Left lobe of liver (tissue), 2 donors: Measurements from ENCODE around the gene AGK. TPM values are rescaled to one million over a fixed set of nuclear protein-coding genes. Genes with fewer than 3 reads are reported as not detected.
"Not testable (repeated sequence)": the region's sequence is repeated elsewhere in the genome, so short reads cannot be mapped to it uniquely, and the experiment has no call there.

Source experiments
- ATAC-seq: fragments of 200-7000 bp; cut with Tn5 transposase; one replicate; pipeline ENCODE4 v1.9.1; 2020; ENCODE audit warnings: mild to moderate bottlenecking, moderate library complexity
- DNase-seq: peaks from one replicate; pipeline ENCODE4 v3.0.0-alpha.2; 2020; ENCODE audit warnings: low spot score
- total RNA-seq: library from RNA; stranded (reverse); gene quantifications from one replicate; pipeline ENCODE4 v1.2.1, GENCODE V29; 2021
- donor health status: DM: no; HTN: no; CAD: no; lungs with moderate emphysema.
- donor health status: DM: no; HTN: yes; CAD: no.

The AGK gene
- total RNA-seq, 1 donor from 2014 or later: 8.7 TPM

DNA sequence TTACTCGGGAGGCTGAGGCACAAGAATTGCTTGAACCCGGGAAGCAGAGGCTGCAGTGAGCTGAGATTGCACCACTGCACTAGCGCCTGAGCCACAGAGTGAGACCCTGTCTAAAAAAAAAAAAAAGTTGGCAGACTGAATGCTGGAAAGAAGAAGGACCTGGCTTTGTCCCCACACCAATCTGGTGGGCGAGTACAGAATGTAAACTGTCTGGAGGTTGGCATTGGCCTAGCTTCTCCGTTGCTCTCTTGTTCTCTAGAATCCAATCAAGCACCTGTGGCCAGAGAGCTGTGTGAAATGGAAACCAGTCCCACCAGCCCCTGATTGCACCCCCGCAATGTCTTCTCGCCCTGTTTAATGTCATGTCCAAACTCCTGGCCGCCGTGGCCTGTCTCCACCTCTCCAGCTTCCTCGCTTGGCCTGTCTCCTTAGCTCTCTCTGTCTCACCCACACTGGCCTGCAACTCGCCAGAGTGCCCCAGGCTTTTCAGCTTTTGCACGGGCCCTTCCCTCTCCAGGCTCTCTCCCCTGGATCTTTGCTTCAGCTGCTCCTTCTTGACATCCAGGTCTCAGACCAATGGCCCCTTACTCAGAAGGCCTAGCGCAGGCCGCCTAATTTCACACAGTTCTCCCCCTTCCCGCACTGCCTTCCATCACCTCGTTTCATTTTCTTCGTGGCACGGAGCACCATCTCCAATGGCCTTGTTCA is 670 bp upstream of the AGK start:
- ATAC-seq (peak; percentile 11), DNase-seq (no peak)

DNA sequence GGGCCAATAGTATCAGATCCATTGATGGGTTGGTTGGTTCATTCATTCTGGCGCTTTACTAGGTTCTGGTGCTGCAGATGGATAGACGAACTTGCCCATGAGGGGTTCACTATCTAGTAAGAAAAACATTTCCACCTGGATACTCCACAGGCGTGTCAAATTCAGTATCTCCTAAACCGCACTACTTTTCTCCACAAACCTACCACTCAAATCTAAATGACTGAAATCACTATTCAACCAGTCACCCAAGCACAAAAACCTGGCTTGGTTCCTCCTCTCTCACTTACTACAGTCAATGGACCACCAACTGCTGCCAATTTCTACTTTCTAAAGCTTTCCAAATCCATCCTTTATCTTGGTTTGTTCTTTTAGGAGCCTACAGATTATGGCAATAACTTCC is 572 bp downstream of the AGK start:
- no peak for DNase-seq

DNA sequence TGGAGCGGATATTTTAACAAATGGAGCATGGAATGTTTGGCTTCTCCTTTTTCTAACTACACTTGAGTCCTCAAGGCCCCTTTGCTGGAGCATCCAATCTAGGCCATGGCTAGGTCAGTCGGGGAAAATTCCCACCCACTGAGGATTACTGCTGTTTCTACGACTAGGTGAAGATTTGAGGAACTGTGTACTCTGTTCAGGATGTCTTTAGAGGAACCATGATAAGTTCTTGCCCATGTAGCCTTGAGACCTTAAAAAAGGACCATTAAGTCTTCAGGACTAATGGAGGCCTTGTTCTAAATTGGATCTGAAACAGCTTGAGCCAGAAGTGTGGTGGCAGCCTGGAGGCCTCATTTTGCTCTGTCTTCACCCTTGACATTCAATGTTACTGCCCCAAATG is 6.2 kb downstream of the AGK start:
- ATAC-seq: no peak

More for the DNA sequence above, 572 bp downstream of the AGK start:
- ATAC-seq: no peak

DNA sequence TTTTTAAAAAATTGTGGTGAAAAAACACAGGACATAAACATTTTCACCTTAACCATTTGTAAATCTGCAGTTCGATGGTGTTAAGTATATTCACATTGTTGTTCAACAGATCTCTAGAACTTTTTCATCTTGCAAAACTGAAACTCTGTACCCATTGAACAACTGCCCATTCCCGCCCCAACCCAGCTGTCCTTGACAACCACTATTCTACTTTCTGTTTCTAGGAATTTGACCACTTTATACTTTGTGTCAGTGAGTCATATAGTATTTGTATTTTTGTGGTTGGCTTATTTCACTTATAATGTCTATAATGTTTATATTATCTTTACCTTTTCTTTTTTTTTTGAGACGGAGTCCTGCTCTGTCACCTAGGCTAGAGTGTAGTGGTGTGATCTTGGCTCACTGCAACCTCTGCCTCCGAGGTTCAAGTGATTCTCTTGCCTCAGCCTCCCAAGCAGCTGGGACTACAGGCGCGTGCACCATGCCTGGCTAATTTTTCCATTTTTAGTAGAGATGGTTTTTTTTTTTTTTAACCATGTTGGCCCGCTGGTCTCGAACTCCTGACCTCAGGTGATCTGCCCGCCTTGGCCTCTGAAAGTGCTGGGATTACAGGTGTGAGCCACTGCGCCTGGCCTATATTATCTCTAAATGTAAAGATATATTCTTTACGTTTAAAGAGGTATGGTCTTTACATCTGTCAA is 6.8 kb downstream of the AGK start:
- not testable (repeated sequence) for ATAC-seq, DNase-seq

More for the DNA sequence above, 6.2 kb downstream of the AGK start:
- no peak for DNase-seq

DNA sequence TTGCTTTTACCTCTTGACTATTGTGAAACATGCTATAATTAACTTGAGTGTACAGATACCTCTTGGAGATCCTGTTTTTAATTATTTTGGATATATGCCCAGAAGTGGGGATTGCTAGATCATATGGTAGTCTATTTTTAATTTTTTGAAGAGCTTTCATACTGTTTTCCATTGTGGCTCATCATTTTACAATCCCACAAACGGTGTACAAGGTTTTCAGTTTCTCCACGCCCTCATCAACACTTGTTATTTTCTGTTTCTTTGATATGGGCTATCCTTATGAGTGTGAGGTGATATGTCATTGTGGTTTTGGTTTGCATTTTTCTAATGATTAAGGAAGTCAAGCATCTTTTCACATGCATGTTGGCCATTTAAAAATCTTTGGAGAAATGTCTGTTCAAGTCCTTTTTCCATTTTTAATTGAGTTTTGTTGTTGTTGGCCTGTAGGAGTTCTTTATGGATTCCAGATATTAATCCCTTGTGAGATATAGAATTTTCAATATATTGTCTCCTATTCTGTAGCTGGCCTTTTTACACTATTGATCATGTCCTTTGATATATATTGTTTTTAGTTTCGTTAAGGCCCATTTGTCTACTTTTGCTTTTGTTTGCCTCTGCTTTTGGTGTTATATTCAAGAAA is 7.5 kb downstream of the AGK start:
- no peak for DNase-seq
- ATAC-seq: no peak

DNA sequence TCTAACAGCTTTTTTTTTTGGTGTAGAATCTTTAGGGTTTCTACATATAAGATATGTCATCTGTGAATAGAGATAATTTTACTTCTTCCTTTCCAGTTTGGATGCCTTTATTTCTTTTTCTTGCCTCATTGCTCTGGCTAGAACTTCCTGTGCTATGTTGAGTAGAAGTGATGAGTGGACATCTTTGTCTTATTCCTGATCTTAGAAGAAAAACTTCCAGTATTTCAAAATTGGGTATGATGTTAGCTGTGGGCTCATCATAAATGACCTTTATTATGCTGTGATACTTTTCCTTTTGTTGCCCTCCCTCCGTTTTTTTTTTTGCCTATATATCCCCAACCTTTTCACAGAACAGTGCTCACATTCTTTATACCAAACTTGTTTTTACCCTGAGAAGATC is 8.8 kb downstream of the AGK start:
- ATAC-seq (no peak), DNase-seq (no peak)

DNA sequence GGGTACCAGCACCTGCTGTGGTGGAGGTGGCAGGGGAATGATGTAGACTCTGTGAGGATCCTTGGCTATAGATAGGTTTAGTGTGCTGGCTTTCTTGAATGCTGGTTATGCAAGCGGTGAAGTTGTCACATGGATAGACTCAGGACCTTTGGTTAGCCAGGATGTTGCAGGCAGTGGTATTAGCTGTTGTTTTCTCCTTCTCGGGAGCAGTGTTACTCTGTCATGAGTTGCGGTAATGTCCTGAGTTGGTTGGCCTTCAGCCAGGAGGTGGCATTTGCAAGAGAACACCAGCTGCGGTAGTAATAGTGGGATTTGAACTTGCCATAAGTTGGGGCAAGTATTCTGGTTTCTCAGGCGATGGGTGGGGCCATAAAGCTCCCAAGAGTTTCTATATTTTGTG is 10.8 kb downstream of the AGK start:
- DNase-seq (no peak), ATAC-seq (no peak)

DNA sequence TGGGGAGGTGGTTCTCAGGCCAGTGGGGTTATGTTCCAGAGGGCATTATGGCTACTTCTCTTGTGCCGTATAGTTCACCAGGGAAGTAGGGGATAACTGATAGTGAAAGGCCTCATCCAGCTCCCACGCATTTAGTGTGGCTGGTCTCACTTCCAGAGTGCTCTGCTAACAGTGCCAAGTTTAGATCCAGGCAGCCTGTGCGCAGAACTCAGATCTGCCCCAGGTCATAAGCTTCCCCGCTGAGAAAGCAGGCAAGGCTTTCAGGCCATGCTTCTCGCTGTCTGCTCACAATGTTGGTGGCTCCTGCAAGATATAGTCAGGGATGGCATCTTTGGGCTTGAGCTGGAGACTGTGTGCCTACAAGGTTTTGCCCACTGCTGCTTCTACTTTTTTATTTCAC is 11.3 kb downstream of the AGK start:
- no peak for DNase-seq
- ATAC-seq: no peak

DNA sequence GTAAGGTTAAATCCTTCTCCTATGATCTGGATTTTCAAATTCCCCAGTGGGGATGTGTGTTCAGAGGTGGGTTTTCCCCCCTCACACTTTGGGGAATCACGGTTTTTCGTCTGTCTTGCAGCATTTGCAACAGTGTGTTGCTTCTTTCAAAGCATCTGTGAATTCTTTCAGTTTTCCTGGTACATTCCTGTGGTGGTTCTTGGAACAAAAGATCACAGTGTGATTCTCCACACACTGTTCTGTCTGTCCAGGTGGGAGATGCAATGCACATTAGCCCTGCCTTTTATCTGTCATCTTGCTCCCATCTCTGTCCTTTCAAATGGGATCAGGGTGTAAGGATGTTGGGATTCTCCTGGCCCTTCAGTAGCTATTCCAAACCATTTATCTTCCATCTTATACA is 11.8 kb downstream of the AGK start:
- ATAC-seq: no peak
- DNase-seq: no peak

DNA sequence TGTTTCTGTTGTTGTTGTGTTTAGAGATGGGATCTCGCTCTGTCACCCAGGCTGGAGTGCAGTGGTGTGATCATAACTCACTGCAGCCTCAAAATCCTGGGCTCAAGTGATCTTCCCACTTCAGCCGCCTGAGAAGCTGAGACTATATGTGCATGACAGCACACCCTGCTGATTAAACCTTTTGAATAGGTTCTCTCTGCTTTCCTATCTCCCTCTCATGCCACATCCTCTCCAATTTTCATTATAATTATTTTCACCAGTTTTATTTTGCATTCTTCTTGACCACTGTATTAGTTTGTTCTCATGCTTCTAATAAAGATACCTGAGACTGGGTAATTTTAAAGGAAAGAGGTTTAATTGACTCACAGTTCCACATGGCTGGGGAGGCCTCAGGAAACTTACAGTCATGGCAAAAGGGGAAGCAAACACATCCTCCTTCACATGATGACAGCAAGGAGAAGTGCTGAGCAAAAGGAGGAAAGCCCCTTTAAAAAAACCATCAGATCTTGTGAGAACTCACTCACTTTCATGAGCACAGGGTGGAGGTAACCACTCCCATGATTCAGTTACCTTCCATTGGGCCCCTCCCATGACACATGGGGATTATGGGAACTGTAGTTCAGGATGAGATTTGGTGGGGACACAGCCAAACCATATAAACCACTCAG is 12.9 kb downstream of the AGK start:
- ATAC-seq: no peak
- DNase-seq: no peak

DNA sequence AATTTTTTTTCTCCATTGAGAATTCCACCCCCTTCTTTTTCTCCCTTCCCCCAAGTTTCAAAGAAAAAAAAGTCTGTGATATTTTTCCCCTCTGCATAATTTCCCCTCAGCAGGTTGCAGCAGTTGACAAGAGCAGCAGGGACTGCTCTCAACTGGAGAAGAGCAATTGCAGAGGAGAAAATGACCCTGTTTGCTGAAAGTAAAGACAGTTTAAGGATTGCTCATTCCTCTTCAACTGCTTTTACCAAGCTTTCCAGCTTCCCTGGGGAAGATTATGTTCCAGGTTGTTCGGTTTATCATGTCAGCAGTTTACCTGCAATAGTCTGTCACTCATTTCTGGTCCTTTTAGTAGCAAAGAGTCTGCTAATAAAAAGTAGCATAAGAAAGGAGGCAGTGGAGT is 16.2 kb downstream of the AGK start:
- no peak for ATAC-seq

DNA sequence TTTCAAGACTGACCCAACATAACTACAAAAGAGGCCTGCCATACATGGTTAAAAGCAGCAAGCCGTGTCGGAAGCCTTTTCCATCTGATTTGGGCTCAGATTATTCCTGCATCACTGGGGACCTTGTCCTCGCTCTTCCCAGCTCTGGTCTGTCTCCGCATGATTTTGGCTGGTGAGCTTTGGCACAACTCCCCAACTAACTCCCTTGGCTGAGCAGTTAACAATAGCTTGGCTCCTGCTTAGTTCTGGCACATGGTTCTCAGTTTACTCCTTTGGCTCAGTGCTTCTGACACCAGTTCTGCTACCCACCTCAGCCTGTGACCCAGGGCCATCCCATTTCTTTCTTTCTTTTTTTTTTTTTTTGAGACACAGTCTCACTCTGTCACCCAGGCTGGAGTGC is 17.0 kb downstream of the AGK start:
- ATAC-seq: no peak
- DNase-seq: no peak

More for the DNA sequence above, 16.2 kb downstream of the AGK start:
- no peak for DNase-seq

DNA sequence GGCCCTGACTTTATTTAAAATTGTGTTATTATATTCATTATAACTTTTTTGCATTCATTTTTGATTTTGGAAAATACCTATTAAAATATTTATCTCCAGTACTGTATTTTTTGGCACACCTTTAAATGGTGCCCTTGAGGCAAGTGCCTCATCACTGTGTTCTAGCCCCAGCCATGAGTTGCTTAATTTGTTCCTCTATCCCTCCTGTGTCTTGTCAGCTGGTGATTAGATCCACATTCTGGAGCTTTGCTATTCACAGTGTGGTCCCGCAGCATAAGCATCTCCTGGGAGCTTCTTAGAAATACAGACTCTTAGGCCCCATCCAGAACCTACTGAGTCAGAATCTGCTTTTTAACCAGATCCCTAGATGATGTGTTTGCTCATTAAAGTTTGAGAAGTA is 19.8 kb downstream of the AGK start:
- DNase-seq: no peak
- ATAC-seq: no peak

DNA sequence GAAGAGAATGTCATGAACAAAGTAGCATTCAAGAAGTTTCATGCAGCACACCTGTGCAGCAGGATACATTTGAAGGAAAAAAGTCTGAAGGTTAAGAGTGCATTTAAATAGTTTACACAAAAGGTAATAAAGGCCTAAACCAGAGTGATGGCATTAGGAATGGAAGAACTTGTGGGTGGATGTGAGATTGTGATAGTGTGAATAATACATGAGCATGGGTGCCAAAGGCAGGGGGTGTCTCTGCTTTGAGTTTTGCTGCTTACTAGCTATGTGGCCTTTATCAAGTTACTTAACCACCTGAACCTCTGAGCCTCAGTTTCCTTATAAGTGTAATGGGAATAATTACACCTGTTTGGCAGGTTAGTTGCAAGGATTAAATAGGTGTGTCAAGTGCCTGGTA is 21.0 kb downstream of the AGK start:
- DNase-seq (no peak), ATAC-seq (no peak)

DNA sequence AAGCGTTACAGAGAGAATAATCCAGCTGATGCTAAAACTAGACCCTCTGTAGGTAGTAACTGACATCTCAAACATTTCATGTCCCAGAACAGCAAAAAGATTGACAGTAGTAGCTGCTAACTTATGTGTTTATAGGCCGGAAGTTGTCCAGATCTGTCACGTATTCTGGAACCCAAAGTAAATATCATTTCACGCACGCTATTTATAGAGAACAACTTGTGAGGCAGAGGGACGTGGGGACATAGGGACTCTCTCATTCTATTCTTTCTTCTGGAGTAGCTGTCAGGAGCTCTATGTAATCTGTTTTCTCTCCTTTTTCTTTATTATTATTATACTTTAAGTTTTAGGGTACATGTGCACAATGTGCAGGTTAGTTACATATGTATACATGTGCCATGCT is 22.3 kb downstream of the AGK start:
- DNase-seq: no peak

DNA sequence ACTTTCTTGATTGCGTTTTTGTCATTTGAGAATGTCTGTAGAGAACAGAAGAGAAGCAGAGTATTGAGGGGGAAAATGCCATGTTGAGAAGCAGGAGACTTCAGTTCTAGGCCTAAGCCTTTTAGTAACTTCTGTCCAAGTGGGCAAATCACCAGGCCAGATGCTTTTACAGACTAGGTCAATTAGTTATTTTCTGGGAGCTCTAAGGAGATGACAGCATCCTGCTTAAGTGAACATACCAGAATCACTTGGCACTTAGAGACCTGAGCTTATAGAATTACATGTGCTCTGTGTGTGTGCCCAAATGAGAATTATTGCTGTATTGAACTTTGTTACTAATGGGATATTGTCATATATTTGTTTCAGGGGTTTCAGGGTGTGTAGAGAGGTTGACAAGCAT is 24.0 kb downstream of the AGK start:
- DNase-seq (no peak), ATAC-seq (no peak)

More for the DNA sequence above, 22.3 kb downstream of the AGK start:
- ATAC-seq: no peak

DNA sequence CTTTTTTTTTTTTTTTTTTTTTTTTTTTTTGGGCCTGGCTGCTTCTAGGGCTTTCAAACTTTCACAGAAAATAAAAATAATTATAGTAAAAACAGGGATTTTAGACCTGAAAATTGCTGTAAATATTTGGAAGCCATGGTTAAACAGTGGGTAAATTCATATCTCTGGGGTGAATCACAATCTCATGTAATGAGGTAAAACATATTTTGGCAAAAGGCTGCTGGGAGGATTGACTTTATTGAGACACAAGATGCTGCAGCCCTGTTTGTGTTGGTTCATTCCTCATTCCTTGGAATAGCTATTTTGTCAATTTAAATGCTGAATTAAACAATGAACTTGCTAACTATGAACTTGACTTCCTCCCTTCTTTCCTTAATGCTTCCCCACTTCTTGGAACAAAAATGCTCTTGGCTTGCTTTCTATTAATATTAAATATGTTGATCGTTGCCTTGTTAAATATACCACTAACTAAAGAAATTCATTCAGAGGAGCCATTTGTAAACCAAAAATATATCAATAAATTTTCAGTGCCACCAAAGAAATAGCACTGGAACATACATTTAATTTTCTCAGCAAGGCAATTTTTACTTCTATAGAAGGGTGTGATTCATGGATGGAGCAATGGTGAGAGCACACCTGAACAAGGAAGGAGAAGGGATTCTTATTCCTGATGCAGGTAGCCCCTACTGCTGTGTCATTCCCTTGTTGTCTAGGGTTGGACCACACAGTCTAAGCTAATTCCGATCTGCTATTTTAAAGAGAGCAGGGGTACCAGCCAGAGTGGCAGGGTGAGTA is 24.6 kb downstream of the AGK start:
- ATAC-seq (no peak), DNase-seq (no peak)

DNA sequence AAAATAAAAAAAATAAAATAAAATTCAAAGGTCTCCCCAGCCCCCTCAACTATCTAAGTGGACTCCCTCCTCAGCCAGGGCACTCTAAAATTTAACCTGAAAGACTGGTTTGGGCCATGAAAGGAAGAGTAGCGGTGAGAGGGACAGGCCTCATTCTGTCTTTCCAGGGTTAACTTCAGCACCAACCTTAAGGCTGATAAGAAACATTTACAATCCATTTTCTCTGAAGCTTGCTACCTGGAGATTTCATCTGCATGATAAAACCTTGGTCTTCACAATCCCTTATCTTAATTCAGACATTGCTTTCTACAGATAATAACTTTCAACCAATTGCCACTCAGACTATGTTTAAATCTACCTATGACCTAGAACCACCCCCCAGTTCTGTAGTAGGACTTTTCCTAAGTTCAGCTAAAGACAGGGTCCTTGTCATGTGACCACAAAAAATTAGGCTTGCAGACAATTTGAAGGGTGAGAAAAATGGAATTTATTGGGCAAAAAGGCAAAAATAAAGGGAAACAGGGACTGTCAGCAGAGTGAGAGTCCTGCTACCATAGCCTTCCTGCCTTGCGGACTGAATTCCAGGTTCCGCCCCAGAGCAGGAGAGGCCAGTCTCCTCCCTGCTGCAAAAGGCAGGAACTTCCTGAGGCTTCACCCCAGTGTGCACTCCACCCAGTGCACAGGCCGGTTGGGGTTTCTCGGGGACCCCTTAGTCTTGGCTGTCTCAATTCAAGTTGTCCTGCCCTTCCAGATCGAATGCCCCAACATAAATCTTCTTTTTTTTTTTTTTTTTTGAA is 26.0 kb downstream of the AGK start:
- DNase-seq (no peak), ATAC-seq (no peak)

DNA sequence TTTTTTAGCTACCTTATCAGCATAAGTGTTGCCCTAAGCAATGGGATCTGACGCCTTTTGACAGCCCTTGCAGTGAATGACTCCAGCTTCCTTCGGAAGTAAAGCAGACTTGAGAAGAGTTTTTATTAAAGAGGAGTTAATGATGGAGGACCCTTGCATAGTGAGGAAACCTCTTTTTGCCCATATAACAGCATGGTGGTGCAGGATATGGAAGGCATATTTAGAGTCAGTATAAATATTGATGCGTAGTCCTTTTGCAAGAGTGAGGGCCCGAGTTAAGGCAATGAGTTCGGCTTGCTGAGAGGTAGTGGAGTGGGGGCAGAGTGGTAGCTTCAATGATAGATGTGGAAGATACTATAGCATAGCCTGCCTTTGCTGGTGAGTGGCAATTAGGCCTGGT is 28.7 kb downstream of the AGK start:
- not testable (repeated sequence) for DNase-seq

DNA sequence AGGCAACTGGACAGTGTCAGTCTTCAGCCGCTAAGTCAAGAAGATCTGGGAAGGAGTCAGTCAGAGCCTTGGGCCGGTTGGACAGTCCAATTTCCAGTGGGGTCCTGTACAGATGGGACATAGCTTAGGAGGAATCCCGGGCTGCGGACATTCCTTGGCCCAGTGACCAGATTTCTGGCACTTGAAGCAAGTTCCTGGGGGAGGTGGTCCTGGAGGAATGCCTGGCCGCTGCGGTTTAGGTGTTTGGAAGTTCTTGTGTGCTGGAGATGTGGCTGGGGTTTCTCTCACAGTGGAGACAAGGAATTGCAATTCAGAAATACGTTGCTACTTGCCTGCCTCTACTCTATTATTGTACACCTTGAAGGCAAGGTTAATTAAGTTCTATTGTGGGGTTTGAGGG is 30.9 kb downstream of the AGK start:
- not testable (repeated sequence) for DNase-seq, ATAC-seq

More for the DNA sequence above, 28.7 kb downstream of the AGK start:
- ATAC-seq: not testable (repeated sequence)
